Mononuclear cell (primary cell): Measurements from ENCODE around the gene AMMECR1. TPM values are rescaled to one million over a fixed set of nuclear protein-coding genes. Genes with fewer than 3 reads are reported as not detected.

Experiments used
- H3K27me3 ChIP-seq: 2 replicates; pipeline ENCODE4 v1.6.0; 2011; ENCODE audit warnings: low read length, control low read depth; ENCODE audit not compliant: insufficient read depth
- H3K4me1 ChIP-seq: 2 replicates; pipeline ENCODE4 v1.5.1; 2011; ENCODE audit warnings: mild to moderate bottlenecking, low read length, control low read depth; ENCODE audit not compliant: insufficient read depth
- H3K4me3 ChIP-seq: 2 replicates; pipeline ENCODE4 v1.5.1; 2011; ENCODE audit warnings: mild to moderate bottlenecking, low read length, moderate library complexity
- H3K9me3 ChIP-seq: 2 replicates; pipeline ENCODE4 v1.5.1; 2011; ENCODE audit warnings: low read depth, mild to moderate bottlenecking, control low read depth, low read length
- total RNA-seq: library from RNA; depleted of rRNA; stranded (reverse); fragments of >200 nt; gene quantifications from one replicate; pipeline ENCODE4 v1.2.3, GENCODE V29; 2012

Gene AMMECR1
- total RNA-seq, 1 donor: 14.1 TPM

DNA sequence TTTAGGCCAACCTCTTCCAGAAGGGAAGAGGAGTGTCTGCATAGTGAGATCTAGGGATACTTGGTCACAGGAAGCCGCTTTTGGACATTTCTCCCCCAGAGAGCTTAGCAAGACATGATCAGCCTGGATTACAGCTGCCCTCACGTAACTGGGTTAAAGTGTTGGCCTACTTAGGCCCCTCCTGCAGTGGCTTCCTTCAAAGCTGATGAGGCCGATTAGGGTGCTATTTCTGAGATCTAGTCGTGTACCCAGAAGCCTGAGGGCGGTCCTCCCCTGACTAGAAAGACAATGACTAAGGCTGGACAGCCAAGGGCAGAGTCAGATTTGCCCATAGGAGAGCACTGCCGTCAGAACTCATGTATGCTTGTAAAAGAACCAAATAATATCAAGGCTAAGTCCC lies 135.0 kb downstream of the AMMECR1 start:
- H3K4me1 ChIP-seq: no peaks in the 10 kb centered on the region
- no peak overlapping the region for H3K4me3 ChIP-seq
- no peaks in the 10 kb centered on the region for H3K9me3 ChIP-seq
- no peaks in the 10 kb centered on the region for H3K27me3 ChIP-seq

DNA sequence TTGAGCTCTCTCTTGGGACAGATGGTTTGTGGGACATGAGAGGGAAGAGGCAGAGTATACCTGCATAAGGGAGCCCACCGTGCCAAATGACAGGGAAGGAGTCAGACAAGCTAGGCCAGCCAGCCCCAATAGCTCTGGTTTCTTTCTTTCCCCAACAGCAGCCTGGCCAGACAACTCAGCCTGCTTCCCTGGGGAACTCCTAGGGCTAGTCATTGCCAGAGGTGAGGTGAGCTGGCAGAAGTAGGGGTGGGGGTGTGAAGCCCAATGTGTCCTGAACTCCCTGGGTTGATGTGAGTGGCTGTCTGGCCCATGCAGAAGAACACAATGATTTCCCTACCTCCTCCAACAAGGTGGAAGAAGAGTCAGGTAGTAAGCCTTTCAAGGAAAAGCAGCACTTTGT lies 135.5 kb downstream of the AMMECR1 start:
- Histone ChIP-seq H3K27me3 (no peaks in the 10 kb centered on the region), H3K4me1 (no peaks in the 10 kb centered on the region), H3K4me3 (no peak overlapping the region), H3K9me3 (no peaks in the 10 kb centered on the region)

DNA sequence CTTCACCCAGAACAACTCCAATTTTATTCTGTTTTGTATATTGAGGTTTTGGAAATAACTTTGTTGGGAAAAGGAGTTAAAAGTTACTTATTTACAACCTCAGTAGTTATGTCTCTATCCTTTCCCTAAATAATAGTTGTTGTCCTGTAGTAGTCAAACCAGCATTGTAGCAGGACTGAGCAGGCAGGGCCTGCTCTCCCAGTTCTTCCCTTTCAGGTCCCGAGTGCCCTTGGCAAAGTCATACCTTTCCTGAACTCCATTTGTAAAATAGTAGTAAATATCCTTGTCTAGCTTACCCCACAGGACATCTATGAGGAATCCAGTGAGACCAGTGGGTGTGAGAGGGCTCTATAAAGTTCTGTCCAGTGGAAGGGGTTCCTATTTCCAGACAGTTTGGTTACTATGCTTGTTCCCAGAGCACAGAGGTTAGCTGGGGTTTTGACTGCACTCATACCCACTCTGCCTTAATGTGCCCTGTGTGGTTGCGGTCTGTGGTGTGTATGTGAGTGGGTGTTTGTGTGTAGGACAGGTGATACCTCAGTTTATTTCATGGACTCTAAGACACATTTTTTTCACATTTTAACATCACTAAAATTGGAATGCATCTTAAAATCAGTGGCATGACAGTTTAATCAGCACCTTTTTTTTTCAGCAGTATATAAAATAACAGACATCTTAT lies 136.3 kb downstream of the AMMECR1 start:
- no peaks in the 10 kb centered on the region for H3K27me3 ChIP-seq
- H3K4me3 ChIP-seq: no peak overlapping the region
- no peaks in the 10 kb centered on the region for H3K9me3 ChIP-seq
- no peaks in the 10 kb centered on the region for H3K4me1 ChIP-seq

DNA sequence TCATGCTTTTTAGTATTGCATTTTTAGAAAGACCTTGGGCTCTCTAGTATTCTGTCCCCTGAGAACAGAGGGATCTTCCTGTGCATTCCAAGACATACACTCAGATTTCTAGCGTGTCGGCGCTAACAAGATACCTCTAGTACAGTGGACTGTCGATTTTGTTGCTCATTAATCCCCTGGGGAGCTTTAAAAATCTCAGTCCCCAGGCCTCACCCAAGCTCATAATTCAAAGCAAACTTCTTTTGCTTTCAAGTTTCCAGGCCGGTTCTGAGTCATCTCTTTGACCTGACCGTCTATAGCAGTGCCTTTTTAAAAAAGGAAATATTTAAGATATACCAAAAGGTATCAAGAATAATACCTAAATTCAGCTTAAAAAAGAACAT lies 137.0 kb downstream of the AMMECR1 start:
- Histone ChIP-seq H3K4me3 (no peak overlapping the region), H3K27me3 (no peaks in the 10 kb centered on the region), H3K4me1 (no peaks in the 10 kb centered on the region), H3K9me3 (no peaks in the 10 kb centered on the region)

DNA sequence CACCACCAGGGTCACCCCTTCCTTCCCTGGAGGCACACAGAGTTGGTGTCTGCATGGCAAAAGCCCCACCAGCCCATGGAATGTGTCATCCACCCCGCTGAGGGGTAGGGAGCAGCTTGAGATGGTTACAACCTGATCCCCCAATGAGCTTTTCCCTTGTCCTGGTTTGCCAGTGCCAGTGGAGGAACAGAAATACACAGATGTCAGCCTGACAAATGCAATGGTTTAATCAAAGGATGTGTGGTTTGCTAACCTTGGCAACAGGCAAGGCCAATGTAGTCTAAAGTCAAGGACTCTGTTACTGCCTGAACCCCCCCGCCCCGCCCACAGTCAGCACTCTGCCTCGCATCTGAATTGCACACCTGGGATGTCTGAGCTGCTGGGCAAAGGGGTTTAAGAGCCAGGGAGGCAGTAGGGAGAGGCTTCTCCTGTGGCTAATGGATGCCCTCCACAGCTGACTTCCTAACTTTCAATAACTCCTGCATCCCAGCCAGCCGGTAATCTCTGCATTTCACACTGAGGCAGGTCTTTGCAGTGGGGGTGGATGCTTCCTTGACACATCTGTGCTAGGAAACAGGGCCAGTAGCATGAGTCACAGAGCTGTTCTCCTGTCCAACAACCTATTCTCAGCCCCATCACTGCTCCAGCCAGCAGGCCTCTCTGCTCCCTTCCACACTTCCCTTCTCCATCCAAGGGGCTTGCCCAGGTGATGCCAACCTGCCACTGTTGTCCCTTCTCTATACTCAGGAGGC lies 137.5 kb downstream of the AMMECR1 start:
- Histone ChIP-seq H3K9me3 (no peaks in the 10 kb centered on the region), H3K4me1 (no peaks in the 10 kb centered on the region), H3K4me3 (no peak overlapping the region), H3K27me3 (no peaks in the 10 kb centered on the region)

DNA sequence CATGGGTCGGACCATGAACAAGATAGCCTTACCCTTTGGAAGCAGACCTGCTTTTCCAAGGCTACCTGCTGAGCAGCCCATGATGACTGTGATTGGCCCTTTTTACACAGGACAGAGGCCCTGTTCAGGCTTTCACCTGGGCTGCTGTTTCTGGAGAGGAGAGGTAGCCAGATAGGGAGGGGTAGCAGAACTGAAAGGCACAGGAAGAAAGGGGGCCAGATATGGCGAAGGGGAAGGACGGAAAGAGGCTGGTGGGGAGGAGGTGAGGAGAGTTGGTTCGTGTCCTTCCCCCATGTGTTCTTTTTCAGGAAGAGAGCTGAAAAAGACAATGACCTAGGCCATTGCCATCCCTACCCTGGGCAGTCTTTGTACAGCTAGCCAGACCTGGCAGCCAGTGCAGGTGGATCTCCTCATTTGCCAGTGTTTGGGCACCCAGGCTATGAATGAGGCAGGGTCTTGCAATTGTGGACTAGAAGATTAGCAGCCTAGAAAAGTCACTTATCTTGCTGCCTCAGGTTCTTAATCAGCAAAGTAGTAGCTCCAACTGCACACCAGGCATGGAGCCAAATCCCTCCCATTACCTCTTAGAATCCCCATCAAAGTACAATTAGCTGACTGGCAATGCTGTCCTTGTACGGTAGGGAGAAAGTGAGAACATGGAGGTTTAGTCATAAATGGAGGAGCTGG lies 139.6 kb downstream of the AMMECR1 start:
- Histone ChIP-seq H3K4me1 (no peaks in the 10 kb centered on the region), H3K27me3 (no peaks in the 10 kb centered on the region), H3K4me3 (no peak overlapping the region), H3K9me3 (no peaks in the 10 kb centered on the region)

DNA sequence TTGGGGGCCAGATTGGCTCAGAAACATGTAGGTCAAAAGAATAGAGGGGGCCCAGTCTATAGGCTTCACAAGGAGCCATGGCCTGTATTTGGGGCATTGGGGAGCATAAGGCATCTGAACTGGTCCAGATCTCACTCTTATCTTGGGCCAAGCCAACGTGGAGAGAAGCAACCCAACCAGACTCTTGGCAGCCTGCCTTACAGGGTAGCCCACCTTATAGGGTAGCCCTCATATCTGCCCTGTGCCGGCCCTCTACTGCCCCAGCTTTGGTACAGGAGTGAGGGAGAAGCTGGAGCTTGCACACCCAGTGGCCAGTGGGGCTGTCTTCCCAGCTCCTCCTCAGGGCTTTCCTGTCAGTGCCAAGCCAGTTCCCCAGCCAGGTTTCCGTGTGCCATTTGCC lies 142.2 kb downstream of the AMMECR1 start:
- H3K9me3 ChIP-seq: no peaks in the 10 kb centered on the region
- no peaks in the 10 kb centered on the region for H3K27me3 ChIP-seq
- peaks cover 9% of the 10 kb centered on the region for H3K4me1 ChIP-seq
- no peak overlapping the region for H3K4me3 ChIP-seq

DNA sequence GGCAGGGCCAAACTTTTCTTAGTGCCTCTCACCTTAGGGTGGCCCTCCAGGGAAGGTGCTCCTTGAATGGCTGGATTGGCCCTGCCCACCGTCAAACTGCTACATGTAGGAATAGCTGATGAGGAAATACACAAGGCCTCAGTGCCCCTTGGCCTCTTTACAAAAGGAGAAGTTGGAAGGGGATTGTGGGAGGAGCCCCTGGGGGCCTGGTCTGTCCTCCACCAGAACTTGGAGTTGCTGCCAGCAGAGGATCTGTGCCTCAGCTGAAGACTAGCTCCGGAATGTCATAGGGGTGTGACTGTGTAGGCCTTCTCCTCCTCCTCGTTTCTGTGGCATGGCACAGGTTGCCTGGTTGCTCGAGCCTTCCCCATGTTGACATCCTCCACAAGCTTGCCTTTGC lies 142.7 kb downstream of the AMMECR1 start:
- Histone ChIP-seq H3K4me1 (peaks cover 9% of the 10 kb centered on the region), H3K9me3 (no peaks in the 10 kb centered on the region), H3K27me3 (no peaks in the 10 kb centered on the region), H3K4me3 (no peak overlapping the region)

DNA sequence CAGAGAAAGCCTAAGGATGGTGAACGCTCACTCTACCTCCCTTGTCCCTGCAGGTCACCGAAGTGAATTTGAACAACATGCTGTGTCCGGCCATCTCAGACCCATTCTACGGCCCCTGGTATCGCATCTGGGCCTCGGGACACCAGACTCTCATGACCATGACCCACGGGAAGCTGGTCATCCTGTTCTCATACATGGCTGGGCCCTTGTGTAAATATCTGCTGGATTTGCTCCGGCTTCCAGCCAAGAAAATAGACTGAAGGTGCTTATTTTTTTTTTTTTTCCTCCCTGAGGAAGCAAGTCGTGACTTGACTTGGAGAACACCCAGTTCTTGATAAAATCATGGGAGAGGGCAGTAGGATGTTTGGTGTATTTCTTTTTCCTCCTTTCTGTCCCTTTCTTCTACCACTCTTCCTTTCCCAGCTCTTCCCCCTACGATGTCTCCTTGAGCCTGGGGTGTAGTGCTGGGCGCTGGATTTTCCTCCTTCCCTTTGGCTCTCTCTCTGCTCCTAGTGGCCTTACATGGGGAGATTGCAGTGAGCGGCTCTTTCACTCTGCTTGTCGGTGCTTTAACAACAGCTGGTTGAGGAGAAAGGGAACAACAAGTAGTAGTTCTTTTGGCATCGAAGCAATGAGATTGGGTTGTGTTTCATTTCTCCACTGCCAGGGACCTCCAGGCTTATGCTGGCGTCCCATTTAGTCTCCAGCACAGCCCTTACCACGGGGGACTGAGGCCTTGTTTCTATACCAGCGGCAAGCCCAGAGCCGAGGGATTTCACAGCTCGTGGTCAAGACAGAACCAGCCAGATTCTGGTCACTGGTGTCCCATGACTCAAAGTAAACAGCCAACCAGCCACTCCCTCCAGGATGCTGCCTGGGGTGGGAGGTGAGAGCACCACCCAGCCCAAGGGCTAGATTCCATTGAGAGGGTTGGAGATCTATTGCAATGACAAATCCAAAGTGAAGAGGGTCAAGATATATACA lies 144.4 kb downstream of the AMMECR1 start:
- H3K27me3 ChIP-seq: no peaks in the 10 kb centered on the region
- H3K4me3 ChIP-seq: no peak overlapping the region
- H3K4me1 ChIP-seq: peaks cover 9% of the 10 kb centered on the region
- no peaks in the 10 kb centered on the region for H3K9me3 ChIP-seq

DNA sequence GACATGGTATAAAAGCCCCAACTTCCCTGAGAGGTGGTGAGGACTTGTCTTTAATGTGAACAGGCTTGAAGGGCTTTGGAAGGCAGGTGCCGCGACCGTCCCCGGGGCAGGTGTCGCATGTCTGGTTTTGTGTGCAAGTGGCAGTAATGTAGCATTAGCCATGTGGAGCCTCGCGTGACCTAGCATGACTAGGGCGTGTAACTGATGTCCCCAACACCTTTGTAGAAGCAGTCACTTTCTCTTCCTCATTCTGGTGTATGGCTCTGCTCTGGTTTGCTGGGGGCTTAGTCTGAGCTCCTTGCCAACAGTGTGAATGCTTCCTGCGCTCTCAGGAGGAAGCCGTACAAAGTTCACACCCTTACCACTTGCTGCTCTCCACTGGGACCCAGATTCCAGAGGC lies 145.7 kb downstream of the AMMECR1 start:
- H3K27me3 ChIP-seq: no peaks in the 10 kb centered on the region
- H3K9me3 ChIP-seq: no peaks in the 10 kb centered on the region
- H3K4me1 ChIP-seq: peaks cover 9% of the 10 kb centered on the region
- no peak overlapping the region for H3K4me3 ChIP-seq

DNA sequence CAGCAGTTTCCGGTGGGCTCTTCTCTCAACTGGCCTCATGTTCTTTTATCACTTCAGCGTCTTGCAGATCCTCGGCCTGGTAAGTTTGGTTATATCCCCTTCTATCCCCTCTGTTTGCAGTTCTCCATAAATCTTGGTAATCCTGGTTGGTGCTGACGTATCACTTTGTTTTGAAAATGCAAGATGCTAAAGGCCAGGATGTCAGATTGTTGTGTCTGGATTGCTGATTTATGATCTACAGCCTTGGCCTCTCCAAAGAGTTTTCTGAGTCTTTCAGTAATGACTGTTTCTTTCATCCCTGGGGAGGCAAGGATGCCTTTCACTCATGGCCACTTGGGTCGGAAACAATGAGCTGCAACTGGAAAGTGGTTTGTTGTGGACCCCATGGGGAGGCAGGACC lies 146.4 kb downstream of the AMMECR1 start:
- Histone ChIP-seq H3K9me3 (no peaks in the 10 kb centered on the region), H3K4me3 (no peak overlapping the region), H3K27me3 (no peaks in the 10 kb centered on the region), H3K4me1 (peaks cover 9% of the 10 kb centered on the region)

DNA sequence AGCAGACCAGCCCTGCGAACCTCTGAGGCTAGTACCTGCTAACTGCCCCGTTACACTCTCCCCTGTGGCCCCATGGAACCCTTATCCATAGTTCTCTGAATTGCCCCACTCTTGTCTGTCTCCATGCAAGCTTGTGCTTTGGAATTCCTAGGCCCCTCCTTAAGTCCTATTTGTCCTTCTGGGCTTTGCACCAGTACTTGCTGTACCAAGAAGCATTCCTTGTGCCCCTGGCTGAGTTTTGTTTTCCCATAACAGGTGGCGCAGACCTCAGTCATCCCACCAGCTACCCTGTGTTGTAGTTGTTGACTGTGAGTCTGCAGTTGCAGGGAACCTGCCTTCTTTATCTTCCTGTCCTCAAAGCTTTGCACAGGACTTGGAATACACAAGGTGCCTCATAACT lies 147.9 kb downstream of the AMMECR1 start:
- H3K27me3 ChIP-seq: no peaks in the 10 kb centered on the region
- no peak overlapping the region for H3K4me3 ChIP-seq
- no peaks in the 10 kb centered on the region for H3K9me3 ChIP-seq
- peaks cover 9% of the 10 kb centered on the region for H3K4me1 ChIP-seq

DNA sequence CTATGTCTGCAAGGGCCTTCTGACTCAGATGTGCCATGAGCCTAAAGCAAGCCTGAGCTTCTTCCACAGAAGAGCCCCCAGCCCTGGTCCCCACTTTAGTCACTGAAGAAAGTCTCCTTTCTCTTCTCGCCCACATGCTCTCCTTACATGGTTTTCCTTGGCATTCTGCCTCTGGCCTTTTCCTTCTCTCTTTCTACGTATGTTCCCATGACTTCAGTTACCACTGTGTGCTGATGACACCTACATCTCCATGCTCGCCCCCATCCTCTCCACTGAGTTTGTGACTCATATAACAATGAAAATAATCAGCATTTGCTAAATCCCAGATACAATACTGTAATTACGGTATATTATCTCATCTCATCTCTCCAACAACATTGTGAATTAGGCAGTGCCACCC lies 149.3 kb downstream of the AMMECR1 start:
- Histone ChIP-seq H3K9me3 (no peaks in the 10 kb centered on the region), H3K27me3 (no peaks in the 10 kb centered on the region), H3K4me1 (peaks cover 9% of the 10 kb centered on the region), H3K4me3 (no peak overlapping the region)

DNA sequence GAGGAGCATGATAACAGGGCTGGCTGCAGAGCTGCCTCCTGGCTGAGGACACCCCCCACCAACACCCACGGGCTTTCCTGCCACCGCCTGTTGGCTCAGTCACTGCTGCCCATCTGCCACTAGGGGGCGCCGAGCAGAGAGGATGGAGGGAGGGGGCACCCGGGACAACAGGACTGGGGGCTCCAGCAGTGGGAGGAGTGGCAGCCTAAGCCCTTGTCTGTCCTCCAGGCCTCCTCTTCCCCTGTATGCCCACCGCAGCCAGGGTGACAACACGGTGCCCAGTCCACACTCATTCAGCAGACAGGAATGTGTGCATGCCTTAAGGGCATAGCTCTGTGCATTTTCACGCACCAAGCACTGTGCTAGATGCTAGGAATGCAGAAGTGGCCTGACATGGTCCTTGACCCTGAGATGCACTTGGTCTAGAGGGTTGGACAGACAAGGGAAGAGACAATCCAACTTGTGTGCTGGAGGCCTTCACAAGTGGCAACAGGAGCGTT lies 149.9 kb downstream of the AMMECR1 start:
- Histone ChIP-seq H3K27me3 (no peaks in the 10 kb centered on the region), H3K4me3 (no peak overlapping the region), H3K9me3 (no peaks in the 10 kb centered on the region), H3K4me1 (peaks cover 9% of the 10 kb centered on the region)
